Stimulated activated CD4-positive, alpha-beta T cell treated with anti-CD3 and anti-CD28 coated beads, TNF-alpha, amount 100 ng/mL, for 48 hours (primary cell): ENCODE results near the gene BTBD1.
A peak's percentile ranks its signal among the peaks of the same experiment; 100 is the strongest.

Experiments
- DNase-seq, 3 donors: peaks; one replicate each; pipeline ENCODE4 v3.0.0-alpha.2; 2020; ENCODE audit warnings: low read depth in 3 of 3

Gene BTBD1

GRCh38 chr15:82993144-82993543, 73.9 kb downstream of the BTBD1 start:
- no peak for DNase-seq

GRCh38 chr15:82992436-82992998, 74.5 kb downstream of the BTBD1 start:
- no peak for DNase-seq

- peak in 1 of 3 donors; percentile 4 for DNase-seq
These were observed 80.6 kb downstream of the BTBD1 start for GRCh38 chr15:82986442-82986780.

- DNase-seq: peak; percentile 83 to 87 (median 84)
These were observed 81.2 kb downstream of the BTBD1 start, which contains the start of gene RAMAC for GRCh38 chr15:82985688-82986441. TSS of gene RAMAC (plus strand) at chr15:82986210. CDS start at chr15:82989019, 2,809 bp downstream.

- no peak for DNase-seq
These were observed 86.1 kb downstream of the BTBD1 start for GRCh38 chr15:82980981-82981380.

- DNase-seq: no peak
These were observed 87.3 kb downstream of the BTBD1 start for GRCh38 chr15:82979726-82980125.

GRCh38 chr15:82978438-82978837, 88.6 kb downstream of the BTBD1 start:
- no peak for DNase-seq

- no peak for DNase-seq
These were observed 90.0 kb downstream of the BTBD1 start for GRCh38 chr15:82977076-82977475.

GRCh38 chr15:82972990-82973389, 94.1 kb downstream of the BTBD1 start:
- no peak for DNase-seq

GRCh38 chr15:82971218-82971984, 95.7 kb downstream of the BTBD1 start:
- no peak for DNase-seq

- DNase-seq: no peak
These were observed 96.4 kb downstream of the BTBD1 start for GRCh38 chr15:82970696-82971095.

- DNase-seq: no peak
These were observed 96.9 kb downstream of the BTBD1 start for GRCh38 chr15:82970078-82970686.

- no peak for DNase-seq
These were observed 97.7 kb downstream of the BTBD1 start for GRCh38 chr15:82969353-82969752.

GRCh38 chr15:82968066-82968465, 99.0 kb downstream of the BTBD1 start:
- DNase-seq: no peak

- DNase-seq: no peak
These were observed 100.4 kb downstream of the BTBD1 start for GRCh38 chr15:82966671-82967071.
